HEK293 (cell line): ENCODE data around the gene SLC15A2.

Experiments
- CTCF ChIA-PET: fragments of 350-600 bp; formaldehyde crosslinking; extraction: SDS; loops from one replicate; lab custom pipeline; 2021; ENCODE audit warnings: antibody characterized with exemption; lab: Yijun Ruan, JAX
- POLR2A ChIA-PET: fragments of 300-600 bp; formaldehyde crosslinking; extraction: SDS; loops from one replicate; lab custom pipeline; 2020; ENCODE audit warnings: antibody characterized with exemption, inconsistent platforms; lab: Yijun Ruan, JAX
- H3K27ac ChIP-seq: fragments of 200-500 bp; sonication (Bioruptor generic); 2 replicates; pipeline ENCODE4 v1.5.1; 2014; ENCODE audit warnings: low read depth, low read length, control low read depth, inconsistent platforms; ENCODE audit errors: extremely low read depth
- H3K36me3 ChIP-seq, 2 experiments: fragments of 200-500 bp in 1 of 2; sonication (Bioruptor generic) in 1 of 2; 1 replicate in 1 of 2; 2 replicates in 1 of 2; pipeline ENCODE4 v1.5.1; 2014 to 2017; ENCODE audit warnings: inconsistent platforms in 2 of 2, low read length in 2 of 2; ENCODE audit not compliant: control insufficient read depth in 2 of 2, insufficient read depth in 1 of 2
- H3K4me1 ChIP-seq: fragments of 200-500 bp; sonication (Bioruptor generic); 2 replicates; pipeline ENCODE4 v1.5.1; 2014; ENCODE audit warnings: mild to moderate bottlenecking, low read length, inconsistent platforms; ENCODE audit not compliant: control insufficient read depth, insufficient read depth
- H3K4me3 ChIP-seq: 2 replicates; pipeline ENCODE4 v1.5.1; 2011; ENCODE audit warnings: low read depth, mild to moderate bottlenecking, control low read depth, low read length, moderate library complexity
- H3K9me3 ChIP-seq: fragments of 200-500 bp; sonication (Bioruptor generic); 2 replicates; pipeline ENCODE4 v1.5.1; 2014; ENCODE audit warnings: low read depth, low read length, inconsistent platforms; ENCODE audit not compliant: control insufficient read depth, insufficient read depth
- MYNN ChIP-seq: fragments of 450-650 bp; formaldehyde crosslinking; IDR thresholded peaks from 2 replicates; pipeline ENCODE4 v1.5.1; 2016; ENCODE audit warnings: missing biosample characterization, missing genetic modification characterization, borderline replicate concordance
- OSR2 ChIP-seq: fragments of 450-650 bp; formaldehyde crosslinking; IDR thresholded peaks from 2 replicates; pipeline ENCODE4 v1.5.1; 2016; ENCODE audit warnings: missing biosample characterization, missing genetic modification characterization
- WT1 ChIP-seq: fragments of 450-650 bp; formaldehyde crosslinking; IDR thresholded peaks from 2 replicates; pipeline ENCODE4 v1.5.1; 2016; ENCODE audit warnings: missing biosample characterization, missing genetic modification characterization
- ZBTB1 ChIP-seq: fragments of 450-650 bp; formaldehyde crosslinking; IDR thresholded peaks from 2 replicates; pipeline ENCODE4 v1.5.1; 2016; ENCODE audit warnings: missing biosample characterization, missing genetic modification characterization
- ZEB2 ChIP-seq: fragments of 450-650 bp; formaldehyde crosslinking; IDR thresholded peaks from 2 replicates; pipeline ENCODE4 v1.5.1; 2016; ENCODE audit warnings: missing biosample characterization, missing genetic modification characterization
- ZNF175 ChIP-seq: fragments of 450-650 bp; formaldehyde crosslinking; IDR thresholded peaks from 2 replicates; pipeline ENCODE4 v1.5.1; 2016; ENCODE audit warnings: missing biosample characterization, missing genetic modification characterization
- ZNF433 ChIP-seq: fragments of 450-650 bp; formaldehyde crosslinking; IDR thresholded peaks from 2 replicates; pipeline ENCODE4 v1.5.1; 2016; ENCODE audit warnings: missing biosample characterization, missing genetic modification characterization, low read depth
- ZNF501 ChIP-seq: fragments of 450-650 bp; formaldehyde crosslinking; IDR thresholded peaks from 2 replicates; pipeline ENCODE4 v1.5.1; 2016; ENCODE audit warnings: missing biosample characterization, missing genetic modification characterization
- ZNF514 ChIP-seq: fragments of 450-650 bp; formaldehyde crosslinking; IDR thresholded peaks from 2 replicates; pipeline ENCODE4 v1.5.1; 2016; ENCODE audit warnings: missing biosample characterization, missing genetic modification characterization
- ZNF560 ChIP-seq: fragments of 450-650 bp; formaldehyde crosslinking; IDR thresholded peaks from 2 replicates; pipeline ENCODE4 v1.5.1; 2017; ENCODE audit warnings: missing biosample characterization, missing genetic modification characterization, borderline replicate concordance
- ZNF623 ChIP-seq: fragments of 450-650 bp; formaldehyde crosslinking; IDR thresholded peaks from 2 replicates; pipeline ENCODE4 v1.5.1; 2016; ENCODE audit warnings: missing biosample characterization, missing genetic modification characterization
- ZNF707 ChIP-seq: fragments of 450-650 bp; formaldehyde crosslinking; IDR thresholded peaks from 2 replicates; pipeline ENCODE4 v1.5.1; 2016; ENCODE audit warnings: missing biosample characterization, missing genetic modification characterization
- ZNF791 ChIP-seq: fragments of 450-650 bp; formaldehyde crosslinking; IDR thresholded peaks from 2 replicates; pipeline ENCODE4 v1.5.1; 2016; ENCODE audit warnings: missing biosample characterization, missing genetic modification characterization
- ZNF837 ChIP-seq: fragments of 450-650 bp; formaldehyde crosslinking; IDR thresholded peaks from 2 replicates; pipeline ENCODE4 v1.5.1; 2016; ENCODE audit warnings: missing biosample characterization, missing genetic modification characterization
- TF ChIP-seq, protein P1 (sequence below): fragments of 450-650 bp; formaldehyde crosslinking; conservative IDR thresholded peaks from 2 replicates; pipeline ENCODE4 v1.5.1; 2016; ENCODE audit warnings: low read depth, missing biosample characterization, missing genetic modification characterization
- TF ChIP-seq, protein P2 (sequence below): sonication (generic); formaldehyde crosslinking; IDR thresholded peaks from 2 replicates; pipeline ENCODE4 v1.8.1; 2022; ENCODE audit warnings: mild to moderate bottlenecking, moderate library complexity, missing genetic modification reagents
- TF ChIP-seq, protein P3 (sequence below): fragments of 450-650 bp; formaldehyde crosslinking; IDR thresholded peaks from 2 replicates; pipeline ENCODE4 v1.5.1; 2016; ENCODE audit warnings: missing biosample characterization, missing genetic modification characterization
- TF ChIP-seq, protein P4 (sequence below): fragments of 450-650 bp; formaldehyde crosslinking; IDR thresholded peaks from 2 replicates; pipeline ENCODE4 v1.5.1; 2016; ENCODE audit warnings: missing biosample characterization, missing genetic modification characterization
- TF ChIP-seq, protein P5 (sequence below): fragments of 450-650 bp; formaldehyde crosslinking; IDR thresholded peaks from 2 replicates; pipeline ENCODE4 v1.5.1; 2016; ENCODE audit warnings: missing biosample characterization, missing genetic modification characterization

The SLC15A2 gene

DNA sequence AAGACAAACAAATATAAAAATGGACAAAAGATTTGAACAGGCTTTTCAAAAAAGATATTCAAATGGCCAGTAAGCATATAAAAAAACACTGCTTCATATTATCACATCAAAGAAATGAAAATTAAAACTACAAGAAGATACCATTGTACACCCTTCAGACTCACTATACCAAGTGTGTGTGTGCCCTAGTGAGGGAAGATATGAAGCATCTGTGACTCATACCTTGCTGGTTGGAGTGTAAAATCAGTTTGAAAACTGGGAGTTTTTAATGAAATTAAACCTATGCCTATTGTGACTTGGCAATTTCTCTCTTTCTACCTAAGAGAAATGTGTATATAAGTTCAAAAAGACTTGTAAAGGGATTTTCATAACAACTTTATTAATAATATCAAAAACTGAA is 23.5 kb upstream of the SLC15A2 start:
- H3K27ac ChIP-seq = no peak overlapping the region
- no peak for TF ChIP-seq ZNF501 (tag by site-specific recombination)
- POLR2A ChIA-PET = no interaction called here
- no peaks in the 10 kb centered on the region for H3K4me1 ChIP-seq
- H3K9me3 ChIP-seq = no peaks in the 10 kb centered on the region
- no peak overlapping the region for H3K4me3 ChIP-seq
- H3K36me3 ChIP-seq = peaks cover 0 to 6% of the 10 kb centered on the region in 2 experiments; a peak in 1 of 3 replicates
- CTCF ChIA-PET = interaction anchor here (0.6 kb wide), 1 partner anchor 82 kb away, joined by 3 read pairs; no protein-coding TSS in a partner anchor

DNA sequence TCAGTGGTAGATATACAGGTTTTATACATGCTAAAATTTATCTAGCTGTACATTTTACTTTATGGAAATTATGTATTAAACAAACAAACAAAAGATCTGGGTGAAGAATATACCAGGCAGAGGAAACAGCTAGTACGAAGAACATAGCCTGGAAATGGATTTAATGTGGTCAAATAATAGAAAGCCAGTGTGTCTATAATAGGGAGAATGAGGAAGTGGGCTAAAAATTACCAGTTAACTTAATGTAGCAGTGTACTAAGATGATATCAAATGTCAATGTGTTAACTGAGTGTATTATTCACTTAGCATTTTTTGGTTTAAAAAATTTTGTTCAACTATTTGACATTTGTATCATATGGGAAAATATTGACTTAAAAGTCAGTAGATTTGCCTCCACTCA is 22.8 kb upstream of the SLC15A2 start:
- H3K9me3 ChIP-seq = no peaks in the 10 kb centered on the region
- CTCF ChIA-PET = no interaction called here
- no peaks in the 10 kb centered on the region for H3K4me1 ChIP-seq
- H3K27ac ChIP-seq = no peak overlapping the region
- no peak overlapping the region for H3K4me3 ChIP-seq
- TF ChIP-seq ZNF175 (tag by site-specific recombination) = no peak
- no peak for TF ChIP-seq ZNF791 (tag by site-specific recombination)
- no peak for TF ChIP-seq ZNF837 (tag by site-specific recombination)
- no peak for TF ChIP-seq ZNF623 (tag by site-specific recombination)
- POLR2A ChIA-PET = no interaction called here
- H3K36me3 ChIP-seq = peaks cover 0 to 4% of the 10 kb centered on the region in 2 experiments; a peak in 1 of 3 replicates

DNA sequence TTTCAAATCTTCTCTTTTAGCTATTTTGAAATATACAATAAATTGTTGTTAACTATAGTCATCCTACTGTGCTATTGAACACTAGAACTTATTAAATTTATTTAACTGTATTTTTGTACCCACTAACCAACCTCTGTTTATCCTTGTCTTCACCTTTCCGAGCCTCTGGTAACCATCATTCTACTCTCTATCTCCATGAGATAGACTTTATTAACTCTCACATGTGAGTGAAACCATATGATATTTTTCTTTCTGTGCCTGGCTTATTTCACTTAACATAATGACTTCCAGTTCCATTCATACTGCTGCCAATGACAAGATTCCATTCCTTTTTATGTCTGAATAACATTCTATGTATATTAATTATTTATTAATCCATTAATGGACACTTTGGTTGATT is 15.8 kb upstream of the SLC15A2 start:
- H3K9me3 ChIP-seq = no peaks in the 10 kb centered on the region
- no peaks in the 10 kb centered on the region for H3K36me3 ChIP-seq
- CTCF ChIA-PET = no interaction called here
- H3K27ac ChIP-seq = no peak overlapping the region
- POLR2A ChIA-PET = no interaction called here
- no peaks in the 10 kb centered on the region for H3K4me1 ChIP-seq
- TF ChIP-seq, protein P1, sequence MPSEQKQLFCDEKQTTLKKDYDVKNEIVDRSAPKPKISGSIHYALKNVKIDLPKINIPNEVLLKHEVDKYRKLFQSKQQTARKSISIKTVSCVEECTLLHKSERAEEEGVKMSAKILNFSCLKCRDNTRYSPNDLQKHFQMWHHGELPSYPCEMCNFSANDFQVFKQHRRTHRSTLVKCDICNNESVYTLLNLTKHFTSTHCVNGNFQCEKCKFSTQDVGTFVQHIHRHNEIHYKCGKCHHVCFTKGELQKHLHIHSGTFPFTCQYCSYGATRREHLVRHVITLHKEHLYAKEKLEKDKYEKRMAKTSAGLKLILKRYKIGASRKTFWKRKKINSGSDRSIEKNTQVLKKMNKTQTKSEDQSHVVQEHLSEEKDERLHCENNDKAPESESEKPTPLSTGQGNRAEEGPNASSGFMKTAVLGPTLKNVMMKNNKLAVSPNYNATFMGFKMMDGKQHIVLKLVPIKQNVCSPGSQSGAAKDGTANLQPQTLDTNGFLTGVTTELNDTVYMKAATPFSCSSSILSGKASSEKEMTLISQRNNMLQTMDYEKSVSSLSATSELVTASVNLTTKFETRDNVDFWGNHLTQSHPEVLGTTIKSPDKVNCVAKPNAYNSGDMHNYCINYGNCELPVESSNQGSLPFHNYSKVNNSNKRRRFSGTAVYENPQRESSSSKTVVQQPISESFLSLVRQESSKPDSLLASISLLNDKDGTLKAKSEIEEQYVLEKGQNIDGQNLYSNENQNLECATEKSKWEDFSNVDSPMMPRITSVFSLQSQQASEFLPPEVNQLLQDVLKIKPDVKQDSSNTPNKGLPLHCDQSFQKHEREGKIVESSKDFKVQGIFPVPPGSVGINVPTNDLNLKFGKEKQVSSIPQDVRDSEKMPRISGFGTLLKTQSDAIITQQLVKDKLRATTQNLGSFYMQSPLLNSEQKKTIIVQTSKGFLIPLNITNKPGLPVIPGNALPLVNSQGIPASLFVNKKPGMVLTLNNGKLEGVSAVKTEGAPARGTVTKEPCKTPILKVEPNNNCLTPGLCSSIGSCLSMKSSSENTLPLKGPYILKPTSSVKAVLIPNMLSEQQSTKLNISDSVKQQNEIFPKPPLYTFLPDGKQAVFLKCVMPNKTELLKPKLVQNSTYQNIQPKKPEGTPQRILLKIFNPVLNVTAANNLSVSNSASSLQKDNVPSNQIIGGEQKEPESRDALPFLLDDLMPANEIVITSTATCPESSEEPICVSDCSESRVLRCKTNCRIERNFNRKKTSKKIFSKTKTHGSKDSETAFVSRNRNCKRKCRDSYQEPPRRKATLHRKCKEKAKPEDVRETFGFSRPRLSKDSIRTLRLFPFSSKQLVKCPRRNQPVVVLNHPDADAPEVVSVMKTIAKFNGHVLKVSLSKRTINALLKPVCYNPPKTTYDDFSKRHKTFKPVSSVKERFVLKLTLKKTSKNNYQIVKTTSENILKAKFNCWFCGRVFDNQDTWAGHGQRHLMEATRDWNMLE (tag by site-specific recombination) = no peak
- TF ChIP-seq ZNF623 (tag by site-specific recombination) = no peak
- TF ChIP-seq ZBTB1 (tag by site-specific recombination) = no peak
- TF ChIP-seq, protein P2, sequence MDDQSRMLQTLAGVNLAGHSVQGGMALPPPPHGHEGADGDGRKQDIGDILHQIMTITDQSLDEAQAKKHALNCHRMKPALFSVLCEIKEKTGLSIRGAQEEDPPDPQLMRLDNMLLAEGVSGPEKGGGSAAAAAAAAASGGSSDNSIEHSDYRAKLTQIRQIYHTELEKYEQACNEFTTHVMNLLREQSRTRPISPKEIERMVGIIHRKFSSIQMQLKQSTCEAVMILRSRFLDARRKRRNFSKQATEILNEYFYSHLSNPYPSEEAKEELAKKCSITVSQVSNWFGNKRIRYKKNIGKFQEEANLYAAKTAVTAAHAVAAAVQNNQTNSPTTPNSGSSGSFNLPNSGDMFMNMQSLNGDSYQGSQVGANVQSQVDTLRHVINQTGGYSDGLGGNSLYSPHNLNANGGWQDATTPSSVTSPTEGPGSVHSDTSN (CRISPR knock-in tag) = no peak
- TF ChIP-seq, protein P3, sequence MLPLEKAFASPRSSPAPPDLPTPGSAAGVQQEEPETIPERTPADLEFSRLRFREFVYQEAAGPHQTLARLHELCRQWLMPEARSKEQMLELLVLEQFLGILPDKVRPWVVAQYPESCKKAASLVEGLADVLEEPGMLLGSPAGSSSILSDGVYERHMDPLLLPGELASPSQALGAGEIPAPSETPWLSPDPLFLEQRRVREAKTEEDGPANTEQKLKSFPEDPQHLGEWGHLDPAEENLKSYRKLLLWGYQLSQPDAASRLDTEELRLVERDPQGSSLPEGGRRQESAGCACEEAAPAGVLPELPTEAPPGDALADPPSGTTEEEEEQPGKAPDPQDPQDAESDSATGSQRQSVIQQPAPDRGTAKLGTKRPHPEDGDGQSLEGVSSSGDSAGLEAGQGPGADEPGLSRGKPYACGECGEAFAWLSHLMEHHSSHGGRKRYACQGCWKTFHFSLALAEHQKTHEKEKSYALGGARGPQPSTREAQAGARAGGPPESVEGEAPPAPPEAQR (tag by site-specific recombination) = no peak
- no peak for TF ChIP-seq ZNF433
- no peak for TF ChIP-seq WT1 (tag by site-specific recombination)
- no peak for TF ChIP-seq ZEB2 (tag by site-specific recombination)
- TF ChIP-seq ZNF514 (tag by site-specific recombination) = no peak
- no peak for TF ChIP-seq ZNF707 (tag by site-specific recombination)
- TF ChIP-seq, protein P4, sequence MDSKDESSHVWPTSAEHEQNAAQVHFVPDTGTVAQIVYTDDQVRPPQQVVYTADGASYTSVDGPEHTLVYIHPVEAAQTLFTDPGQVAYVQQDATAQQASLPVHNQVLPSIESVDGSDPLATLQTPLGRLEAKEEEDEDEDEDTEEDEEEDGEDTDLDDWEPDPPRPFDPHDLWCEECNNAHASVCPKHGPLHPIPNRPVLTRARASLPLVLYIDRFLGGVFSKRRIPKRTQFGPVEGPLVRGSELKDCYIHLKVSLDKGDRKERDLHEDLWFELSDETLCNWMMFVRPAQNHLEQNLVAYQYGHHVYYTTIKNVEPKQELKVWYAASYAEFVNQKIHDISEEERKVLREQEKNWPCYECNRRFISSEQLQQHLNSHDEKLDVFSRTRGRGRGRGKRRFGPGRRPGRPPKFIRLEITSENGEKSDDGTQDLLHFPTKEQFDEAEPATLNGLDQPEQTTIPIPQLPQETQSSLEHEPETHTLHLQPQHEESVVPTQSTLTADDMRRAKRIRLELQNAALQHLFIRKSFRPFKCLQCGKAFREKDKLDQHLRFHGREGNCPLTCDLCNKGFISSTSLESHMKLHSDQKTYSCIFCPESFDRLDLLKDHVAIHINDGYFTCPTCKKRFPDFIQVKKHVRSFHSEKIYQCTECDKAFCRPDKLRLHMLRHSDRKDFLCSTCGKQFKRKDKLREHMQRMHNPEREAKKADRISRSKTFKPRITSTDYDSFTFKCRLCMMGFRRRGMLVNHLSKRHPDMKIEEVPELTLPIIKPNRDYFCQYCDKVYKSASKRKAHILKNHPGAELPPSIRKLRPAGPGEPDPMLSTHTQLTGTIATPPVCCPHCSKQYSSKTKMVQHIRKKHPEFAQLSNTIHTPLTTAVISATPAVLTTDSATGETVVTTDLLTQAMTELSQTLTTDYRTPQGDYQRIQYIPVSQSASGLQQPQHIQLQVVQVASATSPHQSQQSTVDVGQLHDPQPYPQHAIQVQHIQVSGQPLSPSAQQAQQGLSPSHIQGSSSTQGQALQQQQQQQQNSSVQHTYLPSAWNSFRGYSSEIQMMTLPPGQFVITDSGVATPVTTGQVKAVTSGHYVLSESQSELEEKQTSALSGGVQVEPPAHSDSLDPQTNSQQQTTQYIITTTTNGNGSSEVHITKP (tag by site-specific recombination) = no peak
- no peak for TF ChIP-seq ZNF560 (tag by site-specific recombination)
- no peak for TF ChIP-seq OSR2 (tag by site-specific recombination)
- TF ChIP-seq, protein P5, sequence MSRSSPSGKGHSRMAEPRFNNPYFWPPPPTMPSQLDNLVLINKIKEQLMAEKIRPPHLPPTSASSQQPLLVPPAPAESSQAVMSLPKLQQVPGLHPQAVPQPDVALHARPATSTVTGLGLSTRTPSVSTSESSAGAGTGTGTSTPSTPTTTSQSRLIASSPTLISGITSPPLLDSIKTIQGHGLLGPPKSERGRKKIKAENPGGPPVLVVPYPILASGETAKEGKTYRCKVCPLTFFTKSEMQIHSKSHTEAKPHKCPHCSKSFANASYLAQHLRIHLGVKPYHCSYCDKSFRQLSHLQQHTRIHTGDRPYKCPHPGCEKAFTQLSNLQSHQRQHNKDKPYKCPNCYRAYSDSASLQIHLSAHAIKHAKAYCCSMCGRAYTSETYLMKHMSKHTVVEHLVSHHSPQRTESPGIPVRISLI (tag by site-specific recombination) = no peak
- no peak for TF ChIP-seq MYNN
- no peak overlapping the region for H3K4me3 ChIP-seq
